GM23338 (cell line): ENCODE measurements around the gene TTLL5.

Source experiments
- CREB1 ChIP-seq: fragments of 250-450 bp; sonication (Bioruptor Pico); IDR thresholded peaks from 2 replicates; pipeline ENCODE4 v1.5.0; 2020; ENCODE audit warnings: low read depth, mild to moderate bottlenecking, moderate library complexity
- CTCF ChIP-seq, 2 experiments: fragments of 200-600 bp in 1 of 2; sonication (generic) in 1 of 2; conservative IDR thresholded peaks; 2 replicates each; pipeline versions ENCODE4 v1.5.1 to v1.6.1; 2016 to 2017; ENCODE audit warnings: antibody characterized with exemption in 2 of 2, low read depth in 2 of 2, mild to moderate bottlenecking in 2 of 2, moderate library complexity in 1 of 2
- EZH2 ChIP-seq: fragments of 200-600 bp; sonication (generic); IDR thresholded peaks from one replicate; pipeline ENCODE4 v1.8.0; 2017; ENCODE audit warnings: antibody characterized with exemption, mild to moderate bottlenecking, low read depth; ENCODE audit not compliant: unreplicated experiment
- EZH2phosphoT487 ChIP-seq: fragments of 200-600 bp; sonication (generic); IDR thresholded peaks from one replicate; pipeline ENCODE4 v1.8.1; 2018; ENCODE audit warnings: antibody characterized with exemption; ENCODE audit not compliant: unreplicated experiment
- JUNB ChIP-seq: IDR thresholded peaks from one replicate; pipeline ENCODE4 v1.6.1; 2016; ENCODE audit warnings: antibody characterized with exemption; ENCODE audit not compliant: unreplicated experiment
- NANOG ChIP-seq: IDR thresholded peaks from 2 replicates; pipeline ENCODE4 v1.6.1; 2016; ENCODE audit warnings: antibody characterized with exemption, borderline replicate concordance
- POLR2AphosphoS5 ChIP-seq: IDR thresholded peaks from 2 replicates; pipeline ENCODE4 v1.6.1; 2016; ENCODE audit warnings: antibody characterized with exemption, low read depth
- REST ChIP-seq: IDR thresholded peaks from one replicate; pipeline ENCODE4 v1.6.1; 2018; ENCODE audit warnings: antibody characterized with exemption; ENCODE audit not compliant: unreplicated experiment
- STAT1 ChIP-seq: IDR thresholded peaks from one replicate; pipeline ENCODE4 v1.6.1; 2016; ENCODE audit warnings: antibody characterized with exemption; ENCODE audit not compliant: unreplicated experiment
- ZNF331 ChIP-seq: fragments of 250-450 bp; sonication (Bioruptor Pico); IDR thresholded peaks from 2 replicates; pipeline ENCODE4 v1.5.0; 2020; ENCODE audit warnings: low read depth, mild to moderate bottlenecking, moderate library complexity
- TF ChIP-seq, protein P1 (sequence below): IDR thresholded peaks from 2 replicates; pipeline ENCODE4 v1.6.1; 2016; ENCODE audit warnings: antibody characterized with exemption

DNA sequence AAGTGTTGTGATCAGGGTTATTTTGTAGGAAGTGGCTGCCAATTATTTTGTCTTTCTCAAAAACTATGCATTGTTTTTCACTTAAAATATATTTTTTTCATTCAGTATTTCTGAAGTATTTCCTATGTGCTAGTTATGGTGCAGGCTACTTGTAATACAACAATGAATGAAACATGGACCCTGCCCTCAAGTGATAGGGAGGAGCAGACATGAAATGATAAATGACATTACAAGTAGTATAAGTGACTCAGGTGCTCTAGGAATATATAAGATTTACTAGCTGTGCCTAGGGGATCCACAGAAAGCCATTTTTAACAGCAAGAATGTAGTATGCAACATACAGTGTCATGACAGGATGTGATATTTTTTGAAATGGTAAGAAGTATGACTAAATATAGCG lies 65.3 kb downstream of the TTLL5 start:
- TF ChIP-seq REST (no peak), POLR2AphosphoS5 (no peak), CTCF (conservative IDR thresholded peaks at IDR 0.05; ENCODE audit: low read depth in 2 of 2) (no peak), CREB1 (no peak), JUNB (no peak), EZH2 (no peak), EZH2phosphoT487 (no peak), ZNF331 (CRISPR knock-in tag) (no peak), NANOG (no peak), STAT1 (no peak)
- TF ChIP-seq, protein P1, sequence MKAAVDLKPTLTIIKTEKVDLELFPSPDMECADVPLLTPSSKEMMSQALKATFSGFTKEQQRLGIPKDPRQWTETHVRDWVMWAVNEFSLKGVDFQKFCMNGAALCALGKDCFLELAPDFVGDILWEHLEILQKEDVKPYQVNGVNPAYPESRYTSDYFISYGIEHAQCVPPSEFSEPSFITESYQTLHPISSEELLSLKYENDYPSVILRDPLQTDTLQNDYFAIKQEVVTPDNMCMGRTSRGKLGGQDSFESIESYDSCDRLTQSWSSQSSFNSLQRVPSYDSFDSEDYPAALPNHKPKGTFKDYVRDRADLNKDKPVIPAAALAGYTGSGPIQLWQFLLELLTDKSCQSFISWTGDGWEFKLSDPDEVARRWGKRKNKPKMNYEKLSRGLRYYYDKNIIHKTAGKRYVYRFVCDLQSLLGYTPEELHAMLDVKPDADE = no peak
